ENCODE measurements around the gene ZNF512.
"Not testable (repeated sequence)": the region's sequence is repeated elsewhere in the genome, so short reads cannot be mapped to it uniquely, and the experiment has no call there.

- TF ChIP-seq, protein P1, sequence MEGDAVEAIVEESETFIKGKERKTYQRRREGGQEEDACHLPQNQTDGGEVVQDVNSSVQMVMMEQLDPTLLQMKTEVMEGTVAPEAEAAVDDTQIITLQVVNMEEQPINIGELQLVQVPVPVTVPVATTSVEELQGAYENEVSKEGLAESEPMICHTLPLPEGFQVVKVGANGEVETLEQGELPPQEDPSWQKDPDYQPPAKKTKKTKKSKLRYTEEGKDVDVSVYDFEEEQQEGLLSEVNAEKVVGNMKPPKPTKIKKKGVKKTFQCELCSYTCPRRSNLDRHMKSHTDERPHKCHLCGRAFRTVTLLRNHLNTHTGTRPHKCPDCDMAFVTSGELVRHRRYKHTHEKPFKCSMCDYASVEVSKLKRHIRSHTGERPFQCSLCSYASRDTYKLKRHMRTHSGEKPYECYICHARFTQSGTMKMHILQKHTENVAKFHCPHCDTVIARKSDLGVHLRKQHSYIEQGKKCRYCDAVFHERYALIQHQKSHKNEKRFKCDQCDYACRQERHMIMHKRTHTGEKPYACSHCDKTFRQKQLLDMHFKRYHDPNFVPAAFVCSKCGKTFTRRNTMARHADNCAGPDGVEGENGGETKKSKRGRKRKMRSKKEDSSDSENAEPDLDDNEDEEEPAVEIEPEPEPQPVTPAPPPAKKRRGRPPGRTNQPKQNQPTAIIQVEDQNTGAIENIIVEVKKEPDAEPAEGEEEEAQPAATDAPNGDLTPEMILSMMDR (conservative IDR thresholded peaks at IDR 0.05) = not testable (repeated sequence)
- TF ChIP-seq ZFX (IDR thresholded peaks at IDR 0.05) = not testable (repeated sequence)
Observed at GRCh38 chr2:27594020-27594703, 11.3 kb downstream of the ZNF512 start.

Data from C4-2B (cell line).